22Rv1 (cell line): ENCODE measurements around the gene CMSS1.

ENCODE experiments used
- H3K27ac ChIP-seq: fragments of 450-650 bp; 2 replicates; pipeline ENCODE4 v1.5.1; 2017
- CTCF ChIP-seq: fragments of 450-650 bp; IDR thresholded peaks from 2 replicates; pipeline ENCODE4 v1.5.1; 2017; ENCODE audit warnings: mild to moderate bottlenecking
- ZFX ChIP-seq: fragments of 450-650 bp; IDR thresholded peaks from 2 replicates; pipeline ENCODE4 v1.6.1; 2017; ENCODE audit warnings: antibody characterized with exemption, borderline replicate concordance

Gene CMSS1

GRCh38 chr3:100082714-100083113, 265.1 kb downstream of the CMSS1 start:
- H3K27ac ChIP-seq = no peak overlapping the region
- TF ChIP-seq ZFX (no peak), CTCF (no peak)

- TF ChIP-seq ZFX (no peak), CTCF (no peak)
- H3K27ac ChIP-seq = no peak overlapping the region
These were observed 265.5 kb downstream of the CMSS1 start for GRCh38 chr3:100083209-100083608.

- TF ChIP-seq ZFX = no peak
- H3K27ac ChIP-seq = no peak overlapping the region
These were observed 266.6 kb downstream of the CMSS1 start for GRCh38 chr3:100084100-100084806.

GRCh38 chr3:100086401-100086800, 268.7 kb downstream of the CMSS1 start:
- no peak overlapping the region for H3K27ac ChIP-seq
- TF ChIP-seq CTCF = no peak
- no peak for TF ChIP-seq ZFX

- TF ChIP-seq ZFX (no peak), CTCF (no peak)
- H3K27ac ChIP-seq = no peak overlapping the region
These were observed 269.5 kb downstream of the CMSS1 start for GRCh38 chr3:100087198-100087597.

- H3K27ac ChIP-seq = no peak overlapping the region
- TF ChIP-seq CTCF (no peak), ZFX (no peak)
These were observed 271.2 kb downstream of the CMSS1 start for GRCh38 chr3:100088735-100089368.

GRCh38 chr3:100089812-100090668, 272.4 kb downstream of the CMSS1 start:
- no peak for TF ChIP-seq ZFX
- peak; percentile 31 for TF ChIP-seq CTCF
- H3K27ac ChIP-seq = no peak overlapping the region
